Measurements from ENCODE around the gene PFDN1. TPM values are rescaled to one million over a fixed set of nuclear protein-coding genes. Genes with fewer than 3 reads are reported as not detected.
A peak's percentile ranks its signal among the peaks of the same experiment; 100 is the strongest.

Gene PFDN1
- total RNA-seq, 3 donors from 2014 or later (not counting 1 experiment from before 2014, with no cell fraction given) = 28.0 to 39.1 (median 37.6) TPM

DNA sequence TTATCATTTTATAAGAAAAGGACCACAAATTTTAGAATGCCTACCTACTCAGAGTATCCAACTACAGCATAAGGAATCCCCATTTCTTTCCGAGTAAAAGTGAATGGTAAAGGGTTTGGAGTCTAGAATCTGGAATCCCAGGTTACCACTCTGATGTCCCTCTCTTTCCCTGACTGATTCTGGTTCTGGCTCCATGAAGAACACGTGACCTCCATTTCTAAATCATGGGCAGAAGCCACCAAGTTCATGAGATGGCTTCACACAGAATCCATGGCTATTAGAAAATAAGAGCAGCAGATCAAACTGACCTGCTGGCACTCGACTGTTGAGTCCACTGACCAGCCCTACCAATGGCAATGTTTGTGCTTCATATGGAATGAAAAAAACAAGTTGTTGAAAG is 40.7 kb downstream of the PFDN1 start:
- Mint-ChIP-seq H3K4me1 (peaks cover 37 to 52% of the 10 kb centered on the region in 2 donors), H3K27me3 (ENCODE audit: low read depth in 2 of 2) (no peaks in the 10 kb centered on the region), H3K4me3 (no peak overlapping the region), H3K27ac (peak overlapping the region in 1 of 2 donors; percentile 64), H3K9me3 (no peaks in the 10 kb centered on the region), H3K36me3 (peaks cover 9% of the 10 kb centered on the region)
- DNase-seq = no peak
- no peaks in the 10 kb centered on the region for H3K27me3 ChIP-seq (ENCODE audit: control insufficient read depth, insufficient read depth, low read length)
- peaks cover under 1% of the 10 kb centered on the region for H3K4me1 ChIP-seq (ENCODE audit: control insufficient read depth, insufficient read depth, low read length)
- ATAC-seq = no peak
- no peak overlapping the region for H3K4me3 ChIP-seq (ENCODE audit: low read length)
- intact Hi-C loops (cut with micrococcal nuclease) = no loop called here
- WGBS (ENCODE audit: insufficient coverage) = 92% methylated on average over 3 of the region's 3 CpGs
- H3K27ac ChIP-seq (ENCODE audit: low read length) = no peak overlapping the region
- TF ChIP-seq, protein P1, sequence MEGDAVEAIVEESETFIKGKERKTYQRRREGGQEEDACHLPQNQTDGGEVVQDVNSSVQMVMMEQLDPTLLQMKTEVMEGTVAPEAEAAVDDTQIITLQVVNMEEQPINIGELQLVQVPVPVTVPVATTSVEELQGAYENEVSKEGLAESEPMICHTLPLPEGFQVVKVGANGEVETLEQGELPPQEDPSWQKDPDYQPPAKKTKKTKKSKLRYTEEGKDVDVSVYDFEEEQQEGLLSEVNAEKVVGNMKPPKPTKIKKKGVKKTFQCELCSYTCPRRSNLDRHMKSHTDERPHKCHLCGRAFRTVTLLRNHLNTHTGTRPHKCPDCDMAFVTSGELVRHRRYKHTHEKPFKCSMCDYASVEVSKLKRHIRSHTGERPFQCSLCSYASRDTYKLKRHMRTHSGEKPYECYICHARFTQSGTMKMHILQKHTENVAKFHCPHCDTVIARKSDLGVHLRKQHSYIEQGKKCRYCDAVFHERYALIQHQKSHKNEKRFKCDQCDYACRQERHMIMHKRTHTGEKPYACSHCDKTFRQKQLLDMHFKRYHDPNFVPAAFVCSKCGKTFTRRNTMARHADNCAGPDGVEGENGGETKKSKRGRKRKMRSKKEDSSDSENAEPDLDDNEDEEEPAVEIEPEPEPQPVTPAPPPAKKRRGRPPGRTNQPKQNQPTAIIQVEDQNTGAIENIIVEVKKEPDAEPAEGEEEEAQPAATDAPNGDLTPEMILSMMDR (IDR thresholded peaks at IDR 0.05) = no peak
- no peaks in the 10 kb centered on the region for H3K9me3 ChIP-seq (ENCODE audit: control insufficient read depth, insufficient read depth, low read length)
- no peaks in the 10 kb centered on the region for H3K36me3 ChIP-seq (ENCODE audit: control insufficient read depth, insufficient read depth, low read length)

DNA sequence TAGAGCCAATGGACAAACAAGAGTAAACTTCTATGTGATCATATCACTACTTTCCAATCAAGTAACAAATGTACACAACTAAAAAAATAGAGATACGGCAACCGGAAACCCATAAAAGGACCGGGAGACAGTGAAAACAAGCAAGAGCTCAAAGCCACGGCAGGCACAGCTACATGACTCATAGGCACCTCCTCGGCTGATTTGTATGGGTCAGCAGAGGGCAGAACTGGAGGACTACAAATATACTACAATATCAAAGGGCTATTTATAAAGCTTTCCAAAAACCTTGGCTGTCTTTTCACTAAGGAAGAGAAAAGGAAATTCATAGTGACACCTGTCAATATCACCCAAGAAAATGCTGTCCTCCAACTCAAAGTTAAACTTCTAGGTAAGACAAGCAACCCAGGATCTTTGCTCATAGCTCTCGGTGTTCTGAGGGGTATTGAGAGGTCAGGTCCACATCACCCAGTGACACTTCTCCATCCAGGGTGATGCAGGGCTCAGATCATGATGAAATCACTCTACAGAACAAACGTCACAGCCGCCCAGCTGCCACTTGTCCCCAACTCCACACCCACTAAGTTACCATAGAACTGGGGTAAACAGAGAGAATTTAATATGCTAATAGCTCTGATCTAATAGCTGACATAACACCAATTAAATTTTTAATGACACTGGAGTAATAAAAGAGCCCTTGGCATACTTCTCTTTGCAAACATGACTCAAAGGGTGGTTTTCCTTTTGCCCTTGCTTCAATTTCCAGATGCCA is 41.3 kb downstream of the PFDN1 start:
- WGBS (ENCODE audit: insufficient coverage) = 85% methylated on average over 6 of the region's 8 CpGs
- peak in 1 of 2 donors; percentile 58 for DNase-seq
- peak; percentile 55 to 86 (median 63) for ATAC-seq
- no peaks in the 10 kb centered on the region for H3K27me3 ChIP-seq (ENCODE audit: control insufficient read depth, insufficient read depth, low read length)
- intact Hi-C loops (cut with micrococcal nuclease) = no loop called here
- H3K36me3 Mint-ChIP-seq = peaks cover 9% of the 10 kb centered on the region
- peaks cover 34 to 49% of the 10 kb centered on the region in 2 donors for H3K4me1 Mint-ChIP-seq
- TF ChIP-seq, protein P1 (IDR thresholded peaks at IDR 0.05) = no peak
- H3K27ac ChIP-seq (ENCODE audit: low read length) = no peak overlapping the region
- H3K9me3 ChIP-seq (ENCODE audit: control insufficient read depth, insufficient read depth, low read length) = no peaks in the 10 kb centered on the region
- H3K36me3 ChIP-seq (ENCODE audit: control insufficient read depth, insufficient read depth, low read length) = no peaks in the 10 kb centered on the region
- no peaks in the 10 kb centered on the region for H3K9me3 Mint-ChIP-seq
- no peaks in the 10 kb centered on the region for H3K27me3 Mint-ChIP-seq (ENCODE audit: low read depth in 2 of 2)
- no peak overlapping the region for H3K4me3 Mint-ChIP-seq
- peak overlapping the region in 1 of 2 donors; percentile 64 for H3K27ac Mint-ChIP-seq
- no peak overlapping the region for H3K4me3 ChIP-seq (ENCODE audit: low read length)
- H3K4me1 ChIP-seq (ENCODE audit: control insufficient read depth, insufficient read depth, low read length) = no peaks in the 10 kb centered on the region

DNA sequence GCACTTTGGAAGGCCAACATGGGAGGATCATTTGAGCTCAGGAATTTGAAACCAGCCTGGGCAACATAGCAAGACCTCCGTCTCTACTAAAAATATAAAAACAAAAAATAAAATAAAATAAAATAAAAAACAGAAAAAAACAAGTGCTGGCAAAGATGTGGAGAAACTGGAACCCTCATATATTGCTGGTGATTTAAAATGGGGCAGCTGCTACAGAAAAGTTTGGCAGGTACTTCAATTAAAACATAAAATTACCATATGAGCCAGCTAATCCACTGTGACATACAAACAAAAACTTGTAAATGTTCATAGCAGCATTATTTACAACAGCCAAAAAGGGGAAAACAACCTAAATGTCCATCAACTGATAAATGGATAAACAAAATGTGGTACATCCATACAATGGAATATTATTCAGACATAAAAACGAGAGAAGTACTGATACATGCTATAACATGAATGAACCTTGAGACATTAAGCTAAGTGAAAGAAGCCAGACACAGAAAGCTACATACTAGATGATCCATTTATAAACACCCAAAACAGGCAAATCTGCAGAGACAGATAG is 42.7 kb downstream of the PFDN1 start:
- WGBS (ENCODE audit: insufficient coverage) = no CpG with 5 or more reads among the region's 2 CpGs
- H3K4me3 Mint-ChIP-seq = no peak overlapping the region
- ATAC-seq = no peak

More for the DNA sequence above, 42.7 kb downstream of the PFDN1 start:
- peaks cover 9% of the 10 kb centered on the region for H3K36me3 Mint-ChIP-seq
- H3K4me1 Mint-ChIP-seq = peaks cover 27 to 35% of the 10 kb centered on the region in 2 donors
- no peaks in the 10 kb centered on the region for H3K9me3 Mint-ChIP-seq
- Histone ChIP-seq H3K4me1 (ENCODE audit: control insufficient read depth, insufficient read depth, low read length) (no peaks in the 10 kb centered on the region), H3K4me3 (ENCODE audit: low read length) (no peak overlapping the region), H3K9me3 (ENCODE audit: control insufficient read depth, insufficient read depth, low read length) (no peaks in the 10 kb centered on the region), H3K27me3 (ENCODE audit: control insufficient read depth, insufficient read depth, low read length) (no peaks in the 10 kb centered on the region), H3K27ac (ENCODE audit: low read length) (no peak overlapping the region), H3K36me3 (ENCODE audit: control insufficient read depth, insufficient read depth, low read length) (no peaks in the 10 kb centered on the region)
- DNase-seq = no peak
- TF ChIP-seq, protein P1 (IDR thresholded peaks at IDR 0.05) = no peak
- H3K27me3 Mint-ChIP-seq (ENCODE audit: low read depth in 2 of 2) = no peaks in the 10 kb centered on the region
- no peak overlapping the region for H3K27ac Mint-ChIP-seq
- intact Hi-C loops (cut with micrococcal nuclease) = no loop called here
